ENCODE results near the gene ATP8B2. TPM values are rescaled to one million over a fixed set of nuclear protein-coding genes. Genes with fewer than 3 reads are reported as not detected.
"Not testable (repeated sequence)": the region's sequence is repeated elsewhere in the genome, so short reads cannot be mapped to it uniquely, and the experiment has no call there.

Gene ATP8B2, protein sequence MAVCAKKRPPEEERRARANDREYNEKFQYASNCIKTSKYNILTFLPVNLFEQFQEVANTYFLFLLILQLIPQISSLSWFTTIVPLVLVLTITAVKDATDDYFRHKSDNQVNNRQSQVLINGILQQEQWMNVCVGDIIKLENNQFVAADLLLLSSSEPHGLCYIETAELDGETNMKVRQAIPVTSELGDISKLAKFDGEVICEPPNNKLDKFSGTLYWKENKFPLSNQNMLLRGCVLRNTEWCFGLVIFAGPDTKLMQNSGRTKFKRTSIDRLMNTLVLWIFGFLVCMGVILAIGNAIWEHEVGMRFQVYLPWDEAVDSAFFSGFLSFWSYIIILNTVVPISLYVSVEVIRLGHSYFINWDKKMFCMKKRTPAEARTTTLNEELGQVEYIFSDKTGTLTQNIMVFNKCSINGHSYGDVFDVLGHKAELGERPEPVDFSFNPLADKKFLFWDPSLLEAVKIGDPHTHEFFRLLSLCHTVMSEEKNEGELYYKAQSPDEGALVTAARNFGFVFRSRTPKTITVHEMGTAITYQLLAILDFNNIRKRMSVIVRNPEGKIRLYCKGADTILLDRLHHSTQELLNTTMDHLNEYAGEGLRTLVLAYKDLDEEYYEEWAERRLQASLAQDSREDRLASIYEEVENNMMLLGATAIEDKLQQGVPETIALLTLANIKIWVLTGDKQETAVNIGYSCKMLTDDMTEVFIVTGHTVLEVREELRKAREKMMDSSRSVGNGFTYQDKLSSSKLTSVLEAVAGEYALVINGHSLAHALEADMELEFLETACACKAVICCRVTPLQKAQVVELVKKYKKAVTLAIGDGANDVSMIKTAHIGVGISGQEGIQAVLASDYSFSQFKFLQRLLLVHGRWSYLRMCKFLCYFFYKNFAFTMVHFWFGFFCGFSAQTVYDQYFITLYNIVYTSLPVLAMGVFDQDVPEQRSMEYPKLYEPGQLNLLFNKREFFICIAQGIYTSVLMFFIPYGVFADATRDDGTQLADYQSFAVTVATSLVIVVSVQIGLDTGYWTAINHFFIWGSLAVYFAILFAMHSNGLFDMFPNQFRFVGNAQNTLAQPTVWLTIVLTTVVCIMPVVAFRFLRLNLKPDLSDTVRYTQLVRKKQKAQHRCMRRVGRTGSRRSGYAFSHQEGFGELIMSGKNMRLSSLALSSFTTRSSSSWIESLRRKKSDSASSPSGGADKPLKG
- polyA plus RNA-seq (2011; rRNA removed) (48.3 and 73.3 TPM in 2 replicates), polyA minus RNA-seq (2011; rRNA and poly(A)+ RNA removed) (49.7 and 51.1 TPM in 2 replicates)

DNA sequence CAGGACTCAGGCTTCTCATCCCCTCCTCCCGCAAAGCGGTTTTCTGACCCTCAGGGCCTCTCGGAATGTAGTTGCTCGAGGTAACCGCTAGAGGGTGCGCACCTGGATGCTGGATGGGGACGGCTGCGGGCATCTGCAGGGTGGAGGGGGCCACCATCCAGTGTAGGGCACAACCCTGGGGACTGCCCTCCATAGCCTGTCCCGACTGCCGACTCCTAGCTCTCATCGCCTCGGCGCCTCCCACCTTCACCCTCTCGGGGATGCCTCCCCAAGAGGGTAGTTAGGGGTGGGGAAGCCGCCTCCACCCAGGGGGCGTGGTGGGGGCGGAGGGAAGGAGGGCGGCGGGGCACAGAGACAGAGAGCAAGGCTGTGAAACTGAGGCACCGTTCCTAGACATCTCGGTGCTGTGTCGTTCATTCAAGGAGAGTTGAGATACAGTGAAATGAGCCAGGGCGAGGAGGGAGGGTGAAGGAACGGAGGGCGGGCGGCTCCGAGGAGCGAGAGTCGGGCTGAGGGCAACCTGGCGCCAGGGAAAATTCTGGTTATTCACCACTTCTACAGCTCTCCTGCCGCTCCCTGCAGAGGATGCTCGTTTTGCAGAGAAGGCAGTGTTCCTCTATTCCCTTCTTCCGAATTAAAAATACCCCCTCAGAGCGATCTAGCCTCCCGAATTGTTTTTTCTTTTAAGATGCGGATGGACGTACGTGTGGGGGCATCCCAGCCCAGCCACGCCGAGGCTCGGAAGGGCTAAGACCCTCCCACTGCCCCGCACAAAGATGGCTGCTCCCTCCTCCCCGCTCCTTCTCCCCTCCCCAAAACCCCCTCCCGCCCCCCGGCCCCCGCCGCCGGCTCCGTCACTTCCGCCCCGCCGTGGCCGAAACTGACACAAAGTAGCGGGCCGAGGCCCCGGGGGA is at the start of gene ATP8B2:
Gene ATP8B2 (plus strand): TSS at position 857 of the 914 bp plus-strand sequence. CDS start 2,617 bp downstream, outside the sequence.
- ChIA-PET CTCF (interaction anchor here (0.7 to 5.5 kb wide), 16 partner anchors 10 to 817 kb away, joined by 3 to 77 read pairs (median 4); no protein-coding TSS in a partner anchor), POLR2A (no interaction called here)
- Histone ChIP-seq H3K27me3 (ENCODE audit: control insufficient read depth, insufficient read depth, low read length) (peaks cover 6% of the 10 kb centered on the region), H3K36me3 (ENCODE audit: control insufficient read depth, insufficient read depth, low read length) (no peaks in the 10 kb centered on the region), H3K4me3 (ENCODE audit: low read depth, low read length) (peak within 1 kb of the TSS; percentile 76)
- DNase-seq (ENCODE audit: low read depth): no peak
- TF ChIP-seq, protein P1, sequence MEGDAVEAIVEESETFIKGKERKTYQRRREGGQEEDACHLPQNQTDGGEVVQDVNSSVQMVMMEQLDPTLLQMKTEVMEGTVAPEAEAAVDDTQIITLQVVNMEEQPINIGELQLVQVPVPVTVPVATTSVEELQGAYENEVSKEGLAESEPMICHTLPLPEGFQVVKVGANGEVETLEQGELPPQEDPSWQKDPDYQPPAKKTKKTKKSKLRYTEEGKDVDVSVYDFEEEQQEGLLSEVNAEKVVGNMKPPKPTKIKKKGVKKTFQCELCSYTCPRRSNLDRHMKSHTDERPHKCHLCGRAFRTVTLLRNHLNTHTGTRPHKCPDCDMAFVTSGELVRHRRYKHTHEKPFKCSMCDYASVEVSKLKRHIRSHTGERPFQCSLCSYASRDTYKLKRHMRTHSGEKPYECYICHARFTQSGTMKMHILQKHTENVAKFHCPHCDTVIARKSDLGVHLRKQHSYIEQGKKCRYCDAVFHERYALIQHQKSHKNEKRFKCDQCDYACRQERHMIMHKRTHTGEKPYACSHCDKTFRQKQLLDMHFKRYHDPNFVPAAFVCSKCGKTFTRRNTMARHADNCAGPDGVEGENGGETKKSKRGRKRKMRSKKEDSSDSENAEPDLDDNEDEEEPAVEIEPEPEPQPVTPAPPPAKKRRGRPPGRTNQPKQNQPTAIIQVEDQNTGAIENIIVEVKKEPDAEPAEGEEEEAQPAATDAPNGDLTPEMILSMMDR (IDR thresholded peaks at IDR 0.05; ENCODE audit: insufficient read depth, low read depth, low read length): peak; percentile 94

DNA sequence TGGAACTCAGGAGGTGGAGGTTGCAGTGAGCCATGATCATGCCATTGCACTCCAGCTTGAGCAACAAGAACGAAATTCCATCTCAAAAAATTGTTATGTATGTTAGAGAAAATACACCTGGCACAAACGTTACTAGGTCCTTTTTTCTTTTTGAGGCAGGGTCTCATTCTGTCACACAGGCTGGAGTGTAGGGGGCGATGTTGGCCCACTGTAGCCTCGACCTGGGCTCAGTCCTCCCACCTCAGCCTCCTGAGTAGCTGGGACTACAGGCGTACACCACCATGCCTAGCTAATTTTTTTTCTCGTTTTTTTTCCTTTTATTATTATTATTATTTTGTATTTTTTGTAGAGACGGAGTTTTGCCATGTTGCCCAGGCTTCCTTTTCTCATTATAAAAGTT is 48.5 kb upstream of the ATP8B2 start:
- ChIA-PET POLR2A (no interaction called here), CTCF (interaction anchor here (1.2 to 2.0 kb wide), 2 partner anchors 49 to 58 kb away, joined by 3 to 5 read pairs; no protein-coding TSS in a partner anchor)
- Histone ChIP-seq H3K4me3 (ENCODE audit: low read depth, low read length) (no peak overlapping the region), H3K27me3 (ENCODE audit: control insufficient read depth, insufficient read depth, low read length) (no peaks in the 10 kb centered on the region), H3K36me3 (ENCODE audit: control insufficient read depth, insufficient read depth, low read length) (peaks cover 3% of the 10 kb centered on the region)
- TF ChIP-seq, protein P1 (IDR thresholded peaks at IDR 0.05; ENCODE audit: insufficient read depth, low read depth, low read length): 0 out of 2 replicates have a peak, but pooled peaks have one; percentile 9
- no peak for DNase-seq (ENCODE audit: low read depth)

DNA sequence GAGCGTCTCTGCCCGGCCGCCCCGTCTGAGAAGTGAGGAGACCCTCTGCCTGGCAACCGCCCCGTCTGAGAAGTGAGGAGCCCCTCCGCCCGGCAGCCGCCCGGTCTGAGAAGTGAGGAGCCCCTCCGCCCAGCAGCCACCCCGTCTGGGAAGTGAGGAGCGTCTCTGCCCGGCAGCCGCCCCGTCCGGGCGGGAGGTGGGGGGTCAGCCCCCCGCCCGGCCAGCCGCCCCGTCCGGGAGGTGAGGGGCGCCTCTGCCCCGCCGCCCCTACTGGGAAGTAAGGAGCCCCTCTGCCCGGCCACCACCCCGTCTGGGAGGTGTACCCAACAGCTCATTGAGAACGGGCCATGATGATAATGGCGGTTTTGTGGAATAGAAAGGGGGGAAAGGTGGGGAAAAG is 37.7 kb upstream of the ATP8B2 start:
- POLR2A ChIA-PET; H3K27me3 ChIP-seq (ENCODE audit: control insufficient read depth, insufficient read depth, low read length); DNase-seq (ENCODE audit: low read depth); H3K4me3 ChIP-seq (ENCODE audit: low read depth, low read length); CTCF ChIA-PET; H3K36me3 ChIP-seq (ENCODE audit: control insufficient read depth, insufficient read depth, low read length): not testable (repeated sequence)

DNA sequence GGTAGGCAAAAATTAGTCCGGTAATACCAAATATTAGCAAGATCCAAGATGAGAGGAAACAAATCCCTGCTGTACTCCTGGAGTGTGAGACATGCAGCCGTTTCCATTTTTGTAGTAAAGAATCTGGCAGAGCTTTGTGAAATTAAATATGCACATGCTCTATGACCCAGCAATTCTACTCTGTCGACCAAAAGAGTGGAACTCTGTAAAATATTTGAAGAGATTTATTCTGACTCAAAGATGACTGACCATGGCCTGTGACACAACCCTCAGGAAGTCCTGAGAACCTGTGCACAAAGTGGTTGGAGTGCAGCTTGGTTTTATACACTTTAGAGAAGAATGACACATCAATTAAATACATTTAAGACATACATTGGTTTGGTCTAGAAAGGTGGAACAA is 36.7 kb upstream of the ATP8B2 start:
- Histone ChIP-seq H3K4me3 (ENCODE audit: low read depth, low read length) (no peak overlapping the region), H3K36me3 (ENCODE audit: control insufficient read depth, insufficient read depth, low read length) (no peaks in the 10 kb centered on the region), H3K27me3 (ENCODE audit: control insufficient read depth, insufficient read depth, low read length) (no peaks in the 10 kb centered on the region)
- CTCF ChIA-PET: interaction anchor here (1.2 kb wide), 1 partner anchor 37 kb away, joined by 4 read pairs; no protein-coding TSS in a partner anchor
- TF ChIP-seq, protein P1 (IDR thresholded peaks at IDR 0.05; ENCODE audit: insufficient read depth, low read depth, low read length): no peak
- POLR2A ChIA-PET: no interaction called here
- no peak for DNase-seq (ENCODE audit: low read depth)
